K562 (cell line): ENCODE measurements around the gene SLC39A13. TPM values are rescaled to one million over a fixed set of nuclear protein-coding genes. Genes with fewer than 3 reads are reported as not detected.

Experiments used
- EZH2 ChIP-seq: IDR thresholded peaks from 2 replicates; pipeline ENCODE4 v1.6.1; 2012; ENCODE audit warnings: low read depth, mild to moderate bottlenecking, inconsistent platforms, low read length, borderline replicate concordance
- HDAC8 ChIP-seq: fragments of 450-650 bp; IDR thresholded peaks from 2 replicates; pipeline ENCODE4 v1.6.1; 2016; ENCODE audit warnings: mild to moderate bottlenecking, missing genetic modification characterization, moderate library complexity, missing compliant biosample characterization
- MCM2 ChIP-seq: fragments of 450-650 bp; IDR thresholded peaks from 2 replicates; pipeline ENCODE4 v1.6.1; 2017; ENCODE audit warnings: low read depth, mild to moderate bottlenecking
- MGA ChIP-seq: fragments of 450-650 bp; IDR thresholded peaks from 2 replicates; pipeline ENCODE4 v1.6.1; 2016; ENCODE audit warnings: mild to moderate bottlenecking, moderate library complexity
- POLR2G ChIP-seq: fragments of 200-400 bp; formaldehyde crosslinking; IDR thresholded peaks from 2 replicates; pipeline ENCODE4 v1.6.1; 2017; ENCODE audit warnings: low read depth, mild to moderate bottlenecking, antibody characterized with exemption, low read length, moderate library complexity
- RBBP5 ChIP-seq: fragments of 200-600 bp; sonication (generic); IDR thresholded peaks from 2 replicates; pipeline ENCODE4 v1.6.1; 2012; ENCODE audit warnings: borderline replicate concordance, mild to moderate bottlenecking, low read length, control low read depth, inconsistent platforms; ENCODE audit not compliant: insufficient read depth, poor library complexity, severe bottlenecking
- SNIP1 ChIP-seq: fragments of 450-650 bp; IDR thresholded peaks from 2 replicates; pipeline ENCODE4 v1.7.1; 2017; ENCODE audit warnings: low read depth, mild to moderate bottlenecking
- UBTF ChIP-seq, 2 experiments: IDR thresholded peaks; 2 replicates each; pipeline ENCODE4 v1.6.1; 2012; ENCODE audit warnings: improper control_type of control experiment in 2 of 2, low read depth in 2 of 2, low read length in 2 of 2, borderline replicate concordance in 1 of 2
- ZBTB7A ChIP-seq: IDR thresholded peaks from 2 replicates; pipeline ENCODE4 v1.6.1; 2011; ENCODE audit warnings: low read depth, mild to moderate bottlenecking, low read length, moderate library complexity, borderline replicate concordance; ENCODE audit not compliant: control insufficient read depth
- ZNF449 ChIP-seq: fragments of 250-450 bp; sonication (Bioruptor Pico); IDR thresholded peaks from 2 replicates; pipeline ENCODE4 v1.8.0; 2022; ENCODE audit warnings: moderate library complexity, mild to moderate bottlenecking, inconsistent platforms
- polyA plus RNA-seq, 8 experiments: library from polyadenylated mRNA; depleted of rRNA in 4 of 8; stranded (reverse) in 5 of 8; unstranded in 3 of 8; fragments of >200 nt; fragmentation: Nextera tagmentation in 2 of 8; fragmentation: Illumina TruSeq in 1 of 8; extraction: Ambion mirVana in 2 of 8; extraction: Trizol in 1 of 8; gene quantifications; 2 replicates each; pipeline versions ENCODE4 v1.2.1 to v1.2.3, GENCODE V29; 2011 to 2014; ENCODE audit warnings: inconsistent platforms in 1 of 8, missing spikeins in 1 of 8
- total RNA-seq, 7 experiments: library from RNA; depleted of rRNA in 6 of 7; stranded (reverse); fragments of >200 nt in 6 of 7; fragmentation: Illumina TruSeq in 2 of 7; extraction: Trizol in 2 of 7; gene quantifications; 2 replicates each; pipeline versions ENCODE4 v1.2.1 to v1.2.3, GENCODE V29; 2011 to 2021; ENCODE audit warnings: low replicate concordance in 1 of 7

SLC39A13 gene
- total and polyA plus RNA-seq, 9 of the 15 experiments (the other 6 are each of a cell fraction or from before 2014, with no cell fraction given), result 0.17 to 15.9 (median 3.2) TPM

GRCh38 chr11:47376525-47377371 is 31.6 kb upstream of the SLC39A13 start (continued):
- TF ChIP-seq MGA (peak; percentile 36; the same call in 1 of the 2 replicates), SNIP1 (no peak), RBBP5 (no peak), UBTF (IDR thresholded peaks at IDR 0.05; ENCODE audit: borderline replicate concordance in 1 of 2, low read depth in 2 of 2, low read length in 2 of 2) (0 out of 4 replicates have a peak, but pooled peaks of 1 of the 2 experiments have one; percentile 34), MCM2 (peak; percentile 87), ZBTB7A (peak; percentile 36; the same call in 1 of the 2 replicates), POLR2G (peak; percentile 41; the same call in 1 of the 2 replicates), ZNF449 (CRISPR knock-in tag) (no peak), EZH2 (no peak), HDAC8 (tag) (no peak)
